Measurements from ENCODE around the gene DHRSX.
"Not testable (repeated sequence)": the region's sequence is repeated elsewhere in the genome, so short reads cannot be mapped to it uniquely, and the experiment has no call there.

Gene DHRSX

DNA sequence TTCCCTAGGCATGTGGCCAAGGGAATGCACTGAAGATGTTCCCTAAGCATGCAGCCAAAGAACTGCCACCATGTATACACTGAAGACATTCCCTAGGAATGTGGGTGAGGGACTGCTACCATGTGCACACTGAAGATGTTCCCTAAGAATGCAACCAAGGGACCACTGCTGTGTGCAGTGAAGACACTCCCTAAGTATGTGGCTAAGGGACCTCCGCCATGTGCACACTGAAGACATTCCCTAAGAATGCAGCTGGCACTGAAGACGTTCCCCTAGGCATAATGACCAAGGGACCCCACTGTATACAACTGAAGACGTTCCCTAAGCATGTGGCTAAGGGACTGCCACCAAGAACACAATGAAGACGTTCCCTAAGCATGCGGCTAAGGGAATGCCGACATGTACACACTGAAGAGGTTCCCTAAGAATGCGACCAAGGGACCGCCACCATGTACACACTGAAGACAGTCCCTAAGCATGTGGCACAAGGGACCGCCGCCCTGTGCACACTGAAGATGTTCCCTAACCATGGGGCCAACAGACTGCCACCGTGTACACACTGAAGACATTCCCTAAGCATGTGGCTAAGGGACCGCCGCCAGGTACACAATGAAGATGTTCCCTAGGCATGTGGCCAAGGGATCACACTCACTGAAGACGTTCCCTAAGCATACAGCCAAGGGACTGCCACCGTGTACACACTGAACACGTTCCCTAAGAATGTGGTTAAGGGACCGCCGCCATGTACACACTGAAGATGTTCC is 25.6 kb downstream of the DHRSX start:
- TF ChIP-seq, protein P1, sequence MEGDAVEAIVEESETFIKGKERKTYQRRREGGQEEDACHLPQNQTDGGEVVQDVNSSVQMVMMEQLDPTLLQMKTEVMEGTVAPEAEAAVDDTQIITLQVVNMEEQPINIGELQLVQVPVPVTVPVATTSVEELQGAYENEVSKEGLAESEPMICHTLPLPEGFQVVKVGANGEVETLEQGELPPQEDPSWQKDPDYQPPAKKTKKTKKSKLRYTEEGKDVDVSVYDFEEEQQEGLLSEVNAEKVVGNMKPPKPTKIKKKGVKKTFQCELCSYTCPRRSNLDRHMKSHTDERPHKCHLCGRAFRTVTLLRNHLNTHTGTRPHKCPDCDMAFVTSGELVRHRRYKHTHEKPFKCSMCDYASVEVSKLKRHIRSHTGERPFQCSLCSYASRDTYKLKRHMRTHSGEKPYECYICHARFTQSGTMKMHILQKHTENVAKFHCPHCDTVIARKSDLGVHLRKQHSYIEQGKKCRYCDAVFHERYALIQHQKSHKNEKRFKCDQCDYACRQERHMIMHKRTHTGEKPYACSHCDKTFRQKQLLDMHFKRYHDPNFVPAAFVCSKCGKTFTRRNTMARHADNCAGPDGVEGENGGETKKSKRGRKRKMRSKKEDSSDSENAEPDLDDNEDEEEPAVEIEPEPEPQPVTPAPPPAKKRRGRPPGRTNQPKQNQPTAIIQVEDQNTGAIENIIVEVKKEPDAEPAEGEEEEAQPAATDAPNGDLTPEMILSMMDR (IDR thresholded peaks at IDR 0.05; ENCODE audit: low read depth, low read length, missing control alignments): no peak
- no peak overlapping the region for H3K4me3 ChIP-seq (ENCODE audit: low read depth, low read length)
- DNase-seq (ENCODE audit: low read depth): no peak
- in situ Hi-C loops (cut with HindIII; ENCODE audit: low sequenced_read_pairs): no loop called here

DNA sequence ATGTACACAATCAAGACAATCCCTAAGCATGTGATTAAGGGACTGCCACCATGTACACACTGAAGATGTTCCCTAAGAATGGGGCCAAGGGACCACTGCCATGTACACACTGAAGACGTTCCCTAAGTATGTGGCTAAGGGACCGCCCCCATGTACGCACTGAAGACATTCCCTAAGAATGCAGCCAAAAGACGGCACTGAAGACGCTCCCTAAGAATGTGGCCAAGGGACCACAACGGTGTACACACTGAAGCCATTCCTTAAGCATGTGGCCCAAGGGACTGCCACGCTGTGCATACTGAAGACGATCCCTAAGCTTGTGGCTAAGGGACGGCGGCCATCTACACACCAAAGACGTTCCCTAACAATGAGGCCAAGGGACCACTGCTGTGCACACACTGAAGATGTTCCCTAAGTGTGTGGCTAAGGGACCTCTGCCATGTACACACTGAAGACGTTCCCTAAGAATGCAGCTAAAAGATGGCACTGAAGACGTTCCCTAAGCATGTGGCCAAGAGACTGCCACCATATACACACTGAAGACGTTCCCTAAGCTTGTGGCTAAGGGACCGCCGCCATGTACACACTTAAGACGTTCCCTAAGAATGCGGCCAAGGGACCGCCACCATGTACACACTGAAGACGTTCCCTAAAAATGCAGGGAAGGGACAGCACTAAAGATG is 26.4 kb downstream of the DHRSX start:
- in situ Hi-C loops (cut with HindIII; ENCODE audit: low sequenced_read_pairs): no loop called here
- TF ChIP-seq, protein P1 (IDR thresholded peaks at IDR 0.05; ENCODE audit: low read depth, low read length, missing control alignments): no peak
- no peak overlapping the region for H3K4me3 ChIP-seq (ENCODE audit: low read depth, low read length)
- no peak for DNase-seq (ENCODE audit: low read depth)

- H3K4me3 ChIP-seq (ENCODE audit: low read depth, low read length); in situ Hi-C loops (cut with HindIII; ENCODE audit: low sequenced_read_pairs); DNase-seq (ENCODE audit: low read depth): not testable (repeated sequence)
These were observed 27.7 kb downstream of the DHRSX start for GRCh38 chrX:2473064-2473463.

DNA sequence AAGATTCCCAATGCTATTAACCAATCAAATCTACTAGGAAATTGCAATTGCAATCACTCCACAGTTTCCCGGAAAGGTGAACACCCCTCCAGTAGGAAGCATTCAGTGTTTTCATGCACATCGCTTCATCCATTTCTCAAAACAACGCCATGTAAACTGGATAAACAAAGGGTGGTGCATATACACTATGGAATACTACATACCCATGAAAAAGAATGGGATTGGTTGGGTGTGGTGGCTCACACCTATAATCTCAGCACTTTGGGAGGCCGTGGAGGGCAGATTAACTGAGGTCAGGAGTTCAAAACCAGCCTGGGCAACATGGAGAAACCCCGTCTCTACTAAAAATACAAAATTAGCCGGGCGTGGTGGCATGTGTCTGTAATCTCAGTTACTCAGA is 29.1 kb downstream of the DHRSX start:
- in situ Hi-C loops (cut with HindIII; ENCODE audit: low sequenced_read_pairs): no loop called here
- H3K4me3 ChIP-seq (ENCODE audit: low read depth, low read length): no peak overlapping the region
- DNase-seq (ENCODE audit: low read depth): no peak
- TF ChIP-seq, protein P1 (IDR thresholded peaks at IDR 0.05; ENCODE audit: low read depth, low read length, missing control alignments): no peak

- in situ Hi-C loops (cut with HindIII; ENCODE audit: low sequenced_read_pairs): not testable (repeated sequence)
These were observed 29.6 kb downstream of the DHRSX start for GRCh38 chrX:2471126-2471525.

GRCh38 chrX:2469852-2470251 is 30.9 kb downstream of the DHRSX start:
- in situ Hi-C loops (cut with HindIII; ENCODE audit: low sequenced_read_pairs); H3K4me3 ChIP-seq (ENCODE audit: low read depth, low read length); DNase-seq (ENCODE audit: low read depth): not testable (repeated sequence)

More at GRCh38 chrX:2471126-2471525, 29.6 kb downstream of the DHRSX start:
- not testable (repeated sequence) for H3K4me3 ChIP-seq (ENCODE audit: low read depth, low read length); DNase-seq (ENCODE audit: low read depth)

GRCh38 chrX:2469196-2469685 is 31.5 kb downstream of the DHRSX start:
- no peak for DNase-seq (ENCODE audit: low read depth)
- H3K4me3 ChIP-seq (ENCODE audit: low read depth, low read length): no peak overlapping the region
- TF ChIP-seq, protein P1 (IDR thresholded peaks at IDR 0.05; ENCODE audit: low read depth, low read length, missing control alignments): no peak
- in situ Hi-C loops (cut with HindIII; ENCODE audit: low sequenced_read_pairs): no loop called here
